ENCODE measurements around the gene OPA1. TPM values are rescaled to one million over a fixed set of nuclear protein-coding genes. Genes with fewer than 3 reads are reported as not detected.

OPA1 gene
- total and polyA plus RNA-seq, 2 of the 8 experiments (the other 6 are each of a cell fraction or from before 2014, with no cell fraction given), result 20.3 to 109 TPM

GRCh38 chr3:193732391-193732790, 139.4 kb downstream of the OPA1 start (continued):
- no peak for TF ChIP-seq CHD7 (IDR thresholded peaks at IDR 0.05; ENCODE audit: insufficient replicate concordance, low read length)
- no peak for TF ChIP-seq ATF3 (IDR thresholded peaks at IDR 0.05; ENCODE audit: insufficient read depth, low read depth, low read length)
- no peak for TF ChIP-seq RFX5 (IDR thresholded peaks at IDR 0.05; ENCODE audit: borderline replicate concordance, low read depth, low read length)
- TF ChIP-seq KDM4A (IDR thresholded peaks at IDR 0.05; ENCODE audit: low read depth, low read length, severe bottlenecking), result no peak
- no peak for TF ChIP-seq ATF2 (IDR thresholded peaks at IDR 0.05; ENCODE audit: low read length)
- TF ChIP-seq ASH2L (IDR thresholded peaks at IDR 0.05; ENCODE audit: low read length), result no peak
- TF ChIP-seq CHD2 (IDR thresholded peaks at IDR 0.05; ENCODE audit: low read length), result no peak
- TF ChIP-seq SIRT6 (IDR thresholded peaks at IDR 0.05; ENCODE audit: low read length), result no peak
- TF ChIP-seq RNF2 (IDR thresholded peaks at IDR 0.05; ENCODE audit: borderline replicate concordance, low read depth, low read length, missing control alignments, poor library complexity, severe bottlenecking), result no peak

All from H1 (cell line).